GM21717 (cell line): ENCODE results near the gene CHRNG.

Source experiments
- ATAC-seq: cut with Tn5 transposase; IDR thresholded peaks from one replicate; pipeline ENCODE4 v1.9.1; 2021; ENCODE audit warnings: mild to moderate bottlenecking, moderate library complexity; ENCODE audit not compliant: unreplicated experiment

The CHRNG gene

DNA sequence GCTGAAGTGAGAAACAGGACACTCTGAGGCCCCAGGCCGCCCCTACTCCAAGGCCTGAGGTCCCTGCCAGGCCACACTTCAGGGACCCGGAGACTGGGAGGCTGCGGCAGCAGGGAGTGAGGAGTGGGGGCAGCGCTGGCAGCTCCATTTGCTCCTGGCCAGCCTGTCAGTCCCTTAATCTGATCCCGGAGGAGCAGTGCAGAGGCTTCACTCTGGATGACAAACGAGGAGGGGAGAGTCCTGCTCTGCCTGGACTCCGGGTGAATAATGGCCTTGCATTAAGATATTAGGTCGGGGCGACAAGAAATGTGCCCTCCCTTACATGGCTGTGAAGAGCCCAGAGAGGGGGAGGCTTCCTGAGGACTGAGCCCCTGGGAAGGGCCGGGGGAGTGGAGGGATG lies 33.6 kb upstream of the CHRNG start:
- no peak for ATAC-seq

DNA sequence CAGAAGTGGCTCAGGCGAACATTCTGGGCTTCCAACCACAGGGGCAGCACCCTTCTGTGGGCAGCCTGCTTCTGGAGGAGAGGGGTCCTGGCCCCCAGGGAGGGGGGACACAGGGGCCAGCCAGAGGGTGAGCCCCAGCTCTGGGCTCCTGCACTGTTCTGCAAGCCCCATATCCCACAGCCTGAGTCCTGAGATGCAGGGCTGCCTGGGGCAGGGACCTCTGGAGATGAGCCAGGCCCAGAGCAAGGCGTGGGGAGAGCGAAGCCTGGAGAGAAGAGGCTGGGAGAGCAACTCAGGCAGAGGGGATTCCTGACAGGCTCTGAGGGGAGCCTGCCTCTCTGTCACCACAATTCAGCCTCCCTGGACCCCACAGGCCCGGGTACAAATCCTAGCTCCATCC lies 32.8 kb upstream of the CHRNG start:
- ATAC-seq: no peak

DNA sequence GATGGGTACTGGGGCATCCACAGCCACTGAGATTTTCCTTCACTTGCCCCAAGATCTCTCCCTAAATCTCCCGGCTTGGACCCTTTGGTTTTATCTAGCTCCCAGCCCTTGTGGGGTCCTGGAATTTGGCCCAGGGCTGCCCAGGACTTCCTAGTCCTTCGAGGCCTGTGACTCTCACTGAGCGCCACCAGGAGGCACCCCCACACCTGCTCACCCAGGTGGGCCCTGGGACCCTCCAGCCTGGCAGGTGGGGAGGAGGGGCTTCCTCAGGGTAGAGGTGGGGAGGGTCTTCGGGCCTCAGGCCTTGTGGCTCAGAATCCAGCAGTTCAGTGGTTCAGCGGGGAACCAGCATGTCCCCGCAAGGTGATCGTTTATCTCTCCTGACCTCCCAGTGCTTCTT lies 31.2 kb upstream of the CHRNG start:
- ATAC-seq: no peak

DNA sequence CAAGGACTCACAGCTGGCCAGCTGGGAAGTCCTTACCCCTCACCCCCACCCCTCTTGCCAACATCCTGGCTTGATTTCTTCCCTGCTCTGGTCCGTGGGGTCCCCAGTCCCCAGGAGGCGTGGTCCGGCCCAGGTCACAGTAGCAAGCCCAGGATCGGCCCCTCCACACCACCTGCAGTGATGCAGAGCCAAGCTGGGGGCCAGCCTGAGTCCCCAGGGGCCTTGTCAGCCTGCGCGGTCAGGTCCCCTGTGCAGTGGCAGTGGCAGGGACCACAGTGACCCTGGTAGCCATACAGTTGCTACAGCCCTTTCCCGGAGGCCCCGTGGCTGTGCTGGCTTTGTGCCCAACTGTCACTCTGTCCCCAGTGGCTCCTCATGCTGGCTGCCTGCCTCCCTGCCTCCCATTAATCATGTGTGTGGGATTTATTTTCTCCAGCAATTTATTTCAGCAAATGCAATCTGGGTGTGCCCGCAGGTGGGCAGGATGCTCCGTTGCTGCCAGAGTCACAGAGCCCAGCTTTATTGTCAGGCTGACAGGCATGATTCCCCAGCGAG lies 28.1 kb upstream of the CHRNG start:
- ATAC-seq: no peak

DNA sequence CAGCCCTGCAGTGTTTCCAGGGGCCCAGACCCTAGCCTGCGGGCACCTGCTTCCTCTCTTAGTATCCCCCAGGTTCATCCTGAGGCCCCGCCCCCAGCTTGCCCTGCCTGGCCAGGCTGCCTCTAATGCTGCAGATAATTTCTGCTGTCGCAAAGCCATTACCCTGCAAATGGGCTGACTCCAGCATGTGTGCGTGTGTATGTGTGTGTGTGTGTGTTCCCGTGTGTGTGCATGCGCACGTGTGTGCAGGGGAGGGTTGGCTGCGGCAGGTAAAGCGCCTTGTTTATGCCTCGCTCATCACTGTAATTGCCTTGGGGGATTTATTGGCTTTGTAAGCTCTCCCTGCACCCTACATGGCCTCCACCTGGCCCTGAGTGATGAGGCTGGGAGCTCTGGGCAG lies 26.9 kb upstream of the CHRNG start:
- no peak for ATAC-seq

DNA sequence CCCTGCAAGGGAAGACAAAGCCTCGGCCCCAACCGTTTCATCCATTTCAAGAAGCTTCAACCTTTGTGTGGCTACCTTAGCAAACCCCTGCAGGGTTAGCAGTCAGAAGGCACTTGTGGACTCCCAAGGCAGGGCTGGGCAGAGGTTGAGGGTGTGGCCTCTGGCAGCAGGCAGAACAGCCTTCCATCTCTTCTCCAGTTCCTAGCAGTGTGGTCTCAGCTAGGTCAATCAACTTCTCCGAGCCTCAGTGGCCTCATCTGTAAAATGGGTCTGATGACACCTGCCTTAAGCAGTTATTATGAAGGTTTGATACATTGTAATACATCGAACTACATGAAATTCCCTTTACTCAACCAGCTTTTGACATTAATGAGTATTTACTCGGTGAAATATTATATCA lies 26.1 kb upstream of the CHRNG start:
- no peak for ATAC-seq

DNA sequence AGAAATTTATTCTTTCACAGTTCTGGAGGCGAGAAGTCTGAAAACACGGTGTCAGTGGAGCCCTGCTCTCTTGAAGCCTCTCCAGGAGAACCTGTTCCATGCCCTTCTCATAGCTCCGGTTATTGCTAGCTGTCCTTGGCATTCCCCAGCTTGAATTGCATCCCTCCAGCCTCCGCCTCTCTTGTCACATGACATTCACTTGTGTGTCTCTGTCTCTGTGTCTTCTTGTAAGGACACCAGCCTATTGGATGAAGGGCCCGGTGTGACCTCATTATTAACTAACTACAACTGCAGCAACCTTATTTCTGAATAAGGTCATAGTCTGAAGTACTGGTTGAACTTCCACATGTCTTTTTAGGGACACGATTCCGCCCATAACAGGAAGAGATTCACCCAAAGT lies 23.9 kb upstream of the CHRNG start:
- no peak for ATAC-seq

DNA sequence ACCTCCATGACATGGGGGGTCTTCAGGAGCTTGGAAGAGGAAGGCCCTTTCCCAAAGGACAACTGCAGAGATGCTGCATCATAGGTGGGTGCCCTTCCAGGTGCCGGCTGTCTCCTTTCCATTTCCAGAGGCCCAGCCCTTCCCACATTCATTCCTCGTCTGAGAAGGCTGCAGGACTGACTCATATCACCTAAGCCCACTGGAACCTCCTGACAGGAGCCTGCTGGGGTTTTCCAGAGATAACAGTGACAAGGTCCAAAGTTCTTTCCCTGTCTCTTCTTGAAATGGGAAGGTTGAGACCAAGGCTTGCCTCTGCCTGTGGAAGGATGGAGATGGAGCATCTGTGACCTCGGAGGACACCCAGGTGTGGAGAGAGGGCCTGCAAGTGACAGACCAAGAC lies 22.9 kb upstream of the CHRNG start:
- ATAC-seq: no peak

DNA sequence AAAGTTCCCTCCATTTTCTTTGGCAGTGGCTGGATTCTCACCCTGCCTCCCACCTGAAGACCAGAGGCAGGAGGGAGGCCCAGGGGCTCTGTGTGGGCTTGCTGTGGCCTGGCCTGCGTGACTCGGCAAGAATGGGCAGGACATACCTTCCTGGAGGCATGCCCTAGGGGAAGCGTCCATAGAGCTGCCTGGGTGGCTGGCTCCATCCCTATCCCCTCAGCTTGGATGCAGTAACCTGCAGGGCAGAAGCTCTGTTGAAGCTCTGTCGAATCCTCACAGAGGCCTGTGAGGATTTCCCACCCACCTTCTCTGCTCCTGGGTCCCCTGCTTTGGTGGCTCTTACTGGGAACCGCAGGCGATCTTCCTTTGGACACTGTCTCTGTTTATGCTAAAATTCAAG lies 20.6 kb upstream of the CHRNG start:
- no peak for ATAC-seq

DNA sequence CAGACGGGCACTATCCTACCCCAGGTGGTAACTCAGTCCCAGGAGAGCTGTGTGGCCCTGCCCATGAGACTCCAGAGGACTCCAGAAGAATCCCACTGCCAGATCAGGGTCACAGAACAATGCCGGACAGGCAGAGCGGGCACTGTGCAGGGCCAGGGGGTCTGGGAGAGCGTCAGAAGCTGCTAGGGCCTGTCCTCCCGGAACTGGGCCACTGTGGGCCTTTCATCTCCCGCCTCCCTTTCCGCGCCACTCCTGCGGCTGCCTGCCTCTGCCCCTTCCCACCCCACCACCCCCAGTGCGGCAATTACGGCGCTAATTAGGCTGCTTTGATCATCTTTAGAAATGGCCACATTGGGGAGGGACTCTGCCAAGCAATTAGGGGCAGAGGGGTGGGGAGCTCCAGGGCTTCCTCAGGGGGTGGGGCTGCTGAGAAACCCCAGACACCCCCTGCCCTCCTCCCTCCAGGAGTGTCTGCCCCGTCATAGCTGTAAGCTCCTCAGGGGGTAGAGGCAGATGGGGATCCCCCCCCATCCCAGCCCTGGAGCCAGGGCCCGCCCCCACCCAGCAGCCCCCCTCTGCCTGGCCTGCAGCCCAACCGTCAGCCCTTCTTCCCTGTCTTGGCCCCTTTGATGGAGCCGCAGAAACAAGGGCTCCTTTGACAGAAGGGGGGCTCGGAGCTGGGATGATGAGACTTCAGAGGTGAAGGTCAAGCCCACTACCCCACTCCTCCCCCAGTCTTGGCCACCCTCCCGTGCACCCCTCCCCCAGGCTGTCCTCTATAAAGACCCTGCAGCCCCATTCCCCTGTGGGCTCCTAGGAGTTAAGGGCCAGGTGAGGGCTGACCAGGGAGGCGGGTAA lies 19.7 kb upstream of the CHRNG start, which contains the start of gene PRSS56:
PRSS56 (plus strand) TSS at position 808 of the 858 bp plus-strand sequence. CDS start 211 bp downstream, outside the sequence.
- no peak for ATAC-seq

DNA sequence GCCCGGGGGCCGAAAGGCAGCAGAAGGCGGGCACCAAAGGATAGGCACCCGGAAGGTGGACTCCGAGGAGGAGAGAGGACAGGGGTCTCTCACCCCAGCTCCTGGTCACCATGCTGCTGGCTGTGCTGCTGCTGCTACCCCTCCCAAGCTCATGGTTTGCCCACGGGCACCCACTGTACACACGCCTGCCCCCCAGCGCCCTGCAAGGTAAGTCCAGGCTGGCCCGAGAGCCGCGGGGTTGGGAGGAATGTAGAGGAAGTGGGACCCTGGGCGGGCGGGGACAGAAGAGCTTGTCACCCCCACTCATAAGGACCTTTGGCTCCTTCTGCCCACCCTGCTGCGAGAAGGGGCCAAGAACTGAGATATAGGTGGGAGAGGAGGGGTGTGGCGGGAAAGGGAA lies 19.0 kb upstream of the CHRNG start:
- ATAC-seq: no peak

DNA sequence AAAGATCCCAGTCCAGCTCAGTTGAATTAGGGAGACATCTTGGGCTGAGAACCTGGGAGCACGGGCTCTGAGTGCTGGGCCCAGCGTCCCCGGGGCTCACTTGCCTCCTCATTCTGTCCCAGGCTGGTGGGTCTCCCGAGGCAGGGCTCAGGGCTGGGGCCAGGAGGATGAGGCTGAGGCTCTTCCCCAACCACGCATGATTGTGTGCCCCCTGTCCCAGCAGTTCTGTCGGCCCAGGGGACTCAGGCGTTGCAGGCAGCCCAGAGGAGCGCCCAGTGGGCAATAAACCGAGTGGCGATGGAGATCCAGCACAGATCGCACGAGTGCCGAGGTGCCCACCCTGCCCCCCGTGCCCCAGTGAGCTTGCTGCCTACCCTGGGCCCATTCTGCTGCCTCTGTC lies 18.4 kb upstream of the CHRNG start:
- ATAC-seq: no peak

DNA sequence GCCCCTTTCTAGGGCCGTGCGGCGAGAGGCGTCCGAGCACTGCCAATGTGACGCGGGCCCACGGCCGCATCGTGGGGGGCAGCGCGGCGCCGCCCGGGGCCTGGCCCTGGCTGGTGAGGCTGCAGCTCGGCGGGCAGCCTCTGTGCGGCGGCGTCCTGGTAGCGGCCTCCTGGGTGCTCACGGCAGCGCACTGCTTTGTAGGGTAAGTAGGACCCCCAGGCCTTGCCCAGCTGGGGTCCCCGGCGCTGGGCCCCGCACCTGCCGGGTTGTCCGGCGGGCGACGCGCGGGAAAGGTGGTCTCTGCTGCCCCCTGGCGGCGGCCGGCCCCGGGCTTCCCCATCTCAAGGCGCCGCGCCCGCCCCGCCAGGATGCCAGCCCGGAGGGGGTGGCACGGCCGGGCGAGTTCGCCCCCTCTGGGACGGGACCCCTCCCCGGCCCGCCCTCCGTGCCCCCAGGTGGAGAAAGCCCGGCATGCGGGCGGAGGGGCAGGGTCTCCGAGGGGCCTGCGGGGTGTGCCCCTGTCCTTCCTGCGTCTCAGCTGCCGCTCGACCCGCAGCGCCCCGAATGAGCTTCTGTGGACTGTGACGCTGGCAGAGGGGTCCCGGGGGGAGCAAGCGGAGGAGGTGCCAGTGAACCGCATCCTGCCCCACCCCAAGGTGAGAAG lies 17.4 kb upstream of the CHRNG start:
- no peak for ATAC-seq

DNA sequence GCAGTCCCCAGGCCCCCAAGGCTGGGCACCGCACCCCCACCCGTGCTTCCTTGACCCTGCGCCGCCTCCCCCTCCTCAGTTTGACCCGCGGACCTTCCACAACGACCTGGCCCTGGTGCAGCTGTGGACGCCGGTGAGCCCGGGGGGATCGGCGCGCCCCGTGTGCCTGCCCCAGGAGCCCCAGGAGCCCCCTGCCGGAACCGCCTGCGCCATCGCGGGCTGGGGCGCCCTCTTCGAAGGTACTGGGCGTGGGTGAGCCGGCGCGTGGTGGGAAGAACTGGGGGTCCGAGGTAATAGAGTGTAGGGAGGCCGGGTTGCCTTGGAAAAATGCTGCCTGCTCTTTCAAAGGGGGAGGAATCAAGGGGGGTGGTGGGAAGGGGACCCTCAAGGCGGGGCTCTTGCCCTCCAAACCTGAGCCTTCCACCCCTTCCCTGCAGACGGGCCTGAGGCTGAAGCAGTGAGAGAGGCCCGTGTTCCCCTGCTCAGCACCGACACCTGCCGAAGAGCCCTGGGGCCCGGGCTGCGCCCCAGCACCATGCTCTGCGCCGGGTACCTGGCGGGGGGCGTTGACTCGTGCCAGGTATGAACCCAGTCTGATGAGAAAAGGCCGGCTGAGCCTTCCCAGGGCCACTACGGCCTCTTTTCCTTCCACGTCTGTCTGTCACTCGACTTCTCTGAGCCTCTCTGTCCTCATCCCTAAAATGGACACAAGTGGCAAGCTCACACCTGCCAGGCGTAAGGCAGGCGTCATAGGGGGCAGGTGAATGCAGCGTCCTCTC lies 16.7 kb upstream of the CHRNG start:
- no peak for ATAC-seq

DNA sequence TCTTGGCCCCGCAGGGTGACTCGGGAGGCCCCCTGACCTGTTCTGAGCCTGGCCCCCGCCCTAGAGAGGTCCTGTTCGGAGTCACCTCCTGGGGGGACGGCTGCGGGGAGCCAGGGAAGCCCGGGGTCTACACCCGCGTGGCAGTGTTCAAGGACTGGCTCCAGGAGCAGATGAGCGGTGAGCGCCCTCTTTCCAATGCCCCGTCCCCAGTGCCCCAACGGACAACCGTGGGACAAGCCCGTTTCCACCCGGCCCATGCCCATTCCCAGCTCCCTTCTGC lies 16.1 kb upstream of the CHRNG start:
- no peak for ATAC-seq

DNA sequence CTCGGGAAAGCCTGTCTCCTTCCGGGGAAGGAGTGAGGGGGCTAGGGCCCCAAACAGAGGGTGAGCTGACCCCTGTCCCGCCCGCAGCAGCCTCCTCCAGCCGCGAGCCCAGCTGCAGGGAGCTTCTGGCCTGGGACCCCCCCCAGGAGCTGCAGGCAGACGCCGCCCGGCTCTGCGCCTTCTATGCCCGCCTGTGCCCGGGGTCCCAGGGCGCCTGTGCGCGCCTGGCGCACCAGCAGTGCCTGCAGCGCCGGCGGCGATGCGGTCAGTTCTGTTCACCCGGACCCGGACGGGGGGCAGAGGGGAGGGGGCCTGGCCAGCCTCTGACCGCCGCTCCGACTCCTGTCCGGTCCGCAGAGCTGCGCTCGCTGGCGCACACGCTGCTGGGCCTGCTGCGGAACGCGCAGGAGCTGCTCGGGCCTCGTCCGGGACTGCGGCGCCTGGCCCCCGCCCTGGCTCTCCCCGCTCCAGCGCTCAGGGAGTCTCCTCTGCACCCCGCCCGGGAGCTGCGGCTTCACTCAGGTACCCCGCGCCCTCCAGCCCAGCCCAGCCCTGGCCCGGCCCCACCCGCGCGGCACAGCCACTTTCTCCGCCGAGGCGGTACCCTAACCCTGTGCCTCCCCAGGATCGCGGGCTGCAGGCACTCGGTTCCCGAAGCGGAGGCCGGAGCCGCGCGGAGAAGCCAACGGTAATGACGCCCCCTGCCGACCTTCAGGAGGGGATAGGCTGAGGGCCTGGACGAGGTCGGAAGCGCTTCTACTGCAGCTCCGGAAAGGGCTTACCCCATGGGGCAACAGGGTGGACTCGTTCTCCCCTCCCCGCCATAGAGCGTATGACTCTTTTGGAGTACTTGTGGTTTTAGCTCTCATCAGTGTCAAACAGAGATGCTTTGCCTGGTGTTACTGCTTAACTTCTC lies 15.6 kb upstream of the CHRNG start:
- ATAC-seq: no peak

DNA sequence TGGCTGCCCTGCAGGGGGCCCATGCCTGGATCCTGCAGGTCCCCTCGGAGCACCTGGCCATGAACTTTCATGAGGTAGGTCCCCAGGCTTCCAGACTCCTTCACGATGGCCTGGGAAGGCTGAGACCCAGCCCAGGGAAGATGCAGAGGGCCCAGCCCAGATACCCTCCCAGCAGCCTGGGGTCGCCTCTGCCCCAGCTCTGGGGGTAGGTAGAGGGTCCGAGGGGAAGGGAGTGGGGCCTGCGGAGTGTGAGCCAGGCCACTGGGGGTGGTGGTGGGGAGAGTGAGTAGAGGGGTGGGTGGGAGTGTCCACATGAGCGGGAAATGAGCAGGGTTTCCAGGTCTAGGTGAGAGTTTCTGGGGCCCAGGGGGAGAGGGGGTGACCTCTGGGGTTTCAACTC lies 14.7 kb upstream of the CHRNG start:
- no peak for ATAC-seq

DNA sequence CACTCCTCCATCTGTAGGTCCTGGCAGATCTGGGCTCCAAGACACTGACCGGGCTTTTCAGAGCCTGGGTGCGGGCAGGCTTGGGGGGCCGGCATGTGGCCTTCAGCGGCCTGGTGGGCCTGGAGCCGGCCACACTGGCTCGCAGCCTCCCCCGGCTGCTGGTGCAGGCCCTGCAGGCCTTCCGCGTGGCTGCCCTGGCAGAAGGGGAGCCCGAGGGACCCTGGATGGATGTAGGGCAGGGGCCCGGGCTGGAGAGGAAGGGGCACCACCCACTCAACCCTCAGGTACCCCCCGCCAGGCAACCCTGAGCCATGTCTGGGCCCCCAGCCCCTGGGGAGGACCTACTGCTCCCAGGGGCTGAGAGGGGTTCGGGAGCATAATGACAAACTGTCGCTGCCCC lies 14.3 kb upstream of the CHRNG start:
- no peak for ATAC-seq

DNA sequence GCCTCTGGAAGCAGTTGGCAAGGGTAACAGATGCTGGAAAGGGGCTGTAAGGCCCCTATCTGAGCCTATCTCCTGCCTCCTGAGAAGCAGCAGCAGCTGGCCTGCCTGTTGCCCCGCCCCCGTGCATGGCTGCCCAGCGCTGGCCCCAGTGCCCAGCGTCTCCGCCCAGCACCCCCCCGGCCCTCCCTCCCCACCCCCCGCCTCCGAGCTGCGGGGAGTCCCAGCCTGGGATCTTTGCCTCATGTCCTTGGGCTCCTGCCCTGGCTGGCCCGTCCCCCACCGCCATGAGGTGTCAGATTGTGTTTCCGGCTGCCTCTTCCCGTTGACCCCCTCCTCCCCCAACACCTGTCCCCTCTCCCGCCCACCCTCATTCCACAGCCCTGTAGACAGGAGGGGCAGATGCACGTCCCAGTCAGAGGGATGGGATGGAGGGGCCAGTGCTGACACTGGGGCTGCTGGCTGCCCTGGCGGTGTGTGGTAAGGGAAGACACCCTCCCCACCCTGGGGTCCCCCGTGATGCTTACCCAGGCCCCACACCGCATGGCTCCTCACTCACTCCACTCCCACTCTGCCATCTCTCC lies 13.6 kb upstream of the CHRNG start, which contains the start of gene CHRND:
CHRND (plus strand) TSS at position 370 of the 581 bp plus-strand sequence; CDS start at position 426, 56 bp downstream.
- no peak for ATAC-seq

DNA sequence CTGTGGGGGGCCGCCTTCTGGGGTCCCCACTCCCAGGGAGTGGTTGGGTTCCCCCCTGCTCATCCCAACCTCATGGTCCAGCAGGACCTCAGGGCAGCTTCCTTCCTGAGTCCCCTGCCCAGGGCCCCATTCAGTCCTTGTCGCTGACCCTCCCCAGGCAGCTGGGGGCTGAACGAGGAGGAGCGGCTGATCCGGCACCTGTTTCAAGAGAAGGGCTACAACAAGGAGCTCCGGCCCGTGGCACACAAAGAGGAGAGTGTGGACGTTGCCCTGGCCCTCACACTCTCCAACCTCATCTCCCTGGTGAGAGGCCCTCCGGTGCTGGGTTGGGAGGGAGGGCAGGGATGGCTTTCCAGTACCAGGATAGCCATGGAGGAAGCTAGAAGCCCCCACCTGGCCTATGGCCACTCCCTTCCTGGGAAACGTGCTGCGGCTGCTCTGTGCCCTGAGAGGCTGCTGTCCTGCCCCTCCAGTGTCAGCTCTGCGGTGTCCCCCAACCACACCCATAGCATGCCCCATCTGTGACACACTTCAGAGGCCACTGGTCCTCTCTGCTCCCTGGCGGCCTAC lies 13.0 kb upstream of the CHRNG start:
- no peak for ATAC-seq
